Trophoblast cell (in vitro differentiated cells and primary cell): ENCODE data around the gene OR6K3.

Experiments
- DNase-seq, 2 donors: peaks; one replicate each; pipeline ENCODE4 v3.0.0-alpha.2; 2016
- H2AFZ ChIP-seq: 2 replicates; pipeline ENCODE4 v1.6.1; 2013; ENCODE audit warnings: low read length, moderate library complexity, mild to moderate bottlenecking; ENCODE audit not compliant: insufficient read depth, poor library complexity
- H2AK5ac ChIP-seq: 2 replicates; pipeline ENCODE4 v1.6.1; 2013; ENCODE audit warnings: mild to moderate bottlenecking, low read length
- H2BK120ac ChIP-seq: 2 replicates; pipeline ENCODE4 v1.6.1; 2013; ENCODE audit warnings: low read length, mild to moderate bottlenecking, moderate library complexity; ENCODE audit not compliant: insufficient read depth, poor library complexity
- H2BK12ac ChIP-seq: 2 replicates; pipeline ENCODE4 v1.6.1; 2013; ENCODE audit warnings: mild to moderate bottlenecking, low read length, moderate library complexity
- H2BK5ac ChIP-seq: 2 replicates; pipeline ENCODE4 v1.6.1; 2013; ENCODE audit warnings: low read length, low read depth, moderate library complexity, mild to moderate bottlenecking; ENCODE audit not compliant: poor library complexity
- H3K14ac ChIP-seq: 2 replicates; pipeline ENCODE4 v1.6.1; 2013; ENCODE audit warnings: mild to moderate bottlenecking, low read length
- H3K18ac ChIP-seq: 2 replicates; pipeline ENCODE4 v1.6.1; 2013; ENCODE audit warnings: mild to moderate bottlenecking, low read length
- H3K23ac ChIP-seq: 2 replicates; pipeline ENCODE4 v1.6.1; 2013; ENCODE audit warnings: low read length
- H3K27ac ChIP-seq: 2 replicates; pipeline ENCODE4 v1.5.1; 2013; ENCODE audit warnings: low read depth, mild to moderate bottlenecking, inconsistent platforms, low read length, moderate library complexity
- H3K27me3 ChIP-seq: 2 replicates; pipeline ENCODE4 v1.6.1; 2013; ENCODE audit warnings: inconsistent platforms, mild to moderate bottlenecking, low read length, moderate library complexity; ENCODE audit not compliant: insufficient read depth
- H3K36me3 ChIP-seq, 2 experiments: 1 replicate in 1 of 2; 2 replicates in 1 of 2; pipeline ENCODE4 v1.6.1; 2013; ENCODE audit warnings: low read length in 2 of 2, mild to moderate bottlenecking in 2 of 2, moderate library complexity in 1 of 2; ENCODE audit not compliant: insufficient read depth in 2 of 2, control insufficient read depth in 1 of 2
- H3K4ac ChIP-seq: 2 replicates; pipeline ENCODE4 v1.6.1; 2013; ENCODE audit warnings: low read depth, mild to moderate bottlenecking, low read length, moderate library complexity
- H3K4me1 ChIP-seq, 2 experiments: 1 replicate in 1 of 2; 2 replicates in 1 of 2; pipeline ENCODE4 v1.6.1; 2013; ENCODE audit warnings: low read length in 2 of 2, mild to moderate bottlenecking in 2 of 2, moderate library complexity in 1 of 2; ENCODE audit not compliant: insufficient read depth in 2 of 2, control insufficient read depth in 1 of 2
- H3K4me2 ChIP-seq: 2 replicates; pipeline ENCODE4 v1.6.1; 2013; ENCODE audit warnings: inconsistent platforms, mild to moderate bottlenecking, low read length, moderate library complexity
- H3K4me3 ChIP-seq: 2 replicates; pipeline ENCODE4 v1.5.1; 2013; ENCODE audit warnings: mild to moderate bottlenecking, low read depth, low read length, inconsistent platforms
- H3K79me1 ChIP-seq: one replicate; pipeline ENCODE4 v1.6.1; 2013; ENCODE audit warnings: low read length
- H3K79me2 ChIP-seq: 2 replicates; pipeline ENCODE4 v1.6.1; 2013; ENCODE audit warnings: low read length, mild to moderate bottlenecking; ENCODE audit not compliant: control insufficient read depth, insufficient read depth, poor library complexity
- H3K9ac ChIP-seq: 2 replicates; pipeline ENCODE4 v1.6.1; 2013; ENCODE audit warnings: mild to moderate bottlenecking, low read length
- H3K9me3 ChIP-seq: 2 replicates; pipeline ENCODE4 v1.6.1; 2013; ENCODE audit warnings: low read depth, mild to moderate bottlenecking, control low read depth, inconsistent platforms, low read length; ENCODE audit not compliant: insufficient read depth
- H4K12ac ChIP-seq: 2 replicates; pipeline ENCODE4 v1.6.1; 2013; ENCODE audit warnings: low read depth, mild to moderate bottlenecking, low read length, moderate library complexity
- H4K8ac ChIP-seq: 2 replicates; pipeline ENCODE4 v1.6.1; 2013; ENCODE audit warnings: low read depth, mild to moderate bottlenecking, low read length, moderate library complexity
- H4K91ac ChIP-seq: one replicate; pipeline ENCODE4 v1.6.1; 2013; ENCODE audit warnings: low read depth, mild to moderate bottlenecking, low read length, moderate library complexity
- WGBS: extraction: QIAGEN DNeasy Blood & Tissue Kit; methylation state at CpG from one replicate; pipeline ENCODE4 v1.1.7; 2013; ENCODE audit warnings: missing lambda C conversion rate; ENCODE audit not compliant: insufficient read length, insufficient coverage; ENCODE audit errors: extremely low coverage; 5-methylcytosine and 5-hydroxymethylcytosine counted together

OR6K3 gene

DNA sequence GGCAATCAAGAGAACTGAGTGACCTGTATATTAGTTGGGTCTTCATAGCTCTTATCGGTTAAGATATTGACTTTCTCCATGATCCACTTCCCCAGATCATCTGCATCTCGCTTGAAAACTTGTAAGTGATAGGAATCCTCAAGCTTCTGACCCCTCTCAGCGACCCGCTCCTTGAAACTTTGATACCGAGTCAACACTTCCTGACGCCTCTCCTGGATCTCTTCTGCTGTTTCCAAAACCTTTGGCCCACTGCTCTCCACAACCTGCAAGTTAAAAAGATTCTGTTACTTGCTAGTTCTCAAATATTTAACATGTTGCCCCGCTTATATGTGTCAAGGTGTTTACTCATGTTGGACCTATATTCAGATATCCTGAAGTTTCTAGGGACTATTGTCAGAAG lies 35.4 kb downstream of the OR6K3 start:
- no peaks in the 10 kb centered on the region for H3K79me1 ChIP-seq
- no peak overlapping the region for H3K4ac ChIP-seq
- H4K91ac ChIP-seq = no peak overlapping the region
- H3K4me2 ChIP-seq = no peak overlapping the region
- H4K12ac ChIP-seq = no peak overlapping the region
- H3K36me3 ChIP-seq = no peaks in the 10 kb centered on the region
- no peak overlapping the region for H3K23ac ChIP-seq
- H3K18ac ChIP-seq = no peak overlapping the region
- whole genome bisulfite sequencing = no CpG with 5 or more reads among the region's 7 CpGs
- no peaks in the 10 kb centered on the region for H3K79me2 ChIP-seq
- no peaks in the 10 kb centered on the region for H3K4me1 ChIP-seq
- no peak overlapping the region for H2BK12ac ChIP-seq
- H3K4me3 ChIP-seq = no peak overlapping the region
- H2BK5ac ChIP-seq = no peak overlapping the region
- no peak overlapping the region for H2BK120ac ChIP-seq
- H3K27ac ChIP-seq = no peak overlapping the region
- H4K8ac ChIP-seq = no peak overlapping the region
- no peak overlapping the region for H2AFZ ChIP-seq
- no peaks in the 10 kb centered on the region for H3K9me3 ChIP-seq
- no peaks in the 10 kb centered on the region for H3K27me3 ChIP-seq
- no peak for DNase-seq
- H3K14ac ChIP-seq = no peak overlapping the region
- H2AK5ac ChIP-seq = no peak overlapping the region
- no peak overlapping the region for H3K9ac ChIP-seq

DNA sequence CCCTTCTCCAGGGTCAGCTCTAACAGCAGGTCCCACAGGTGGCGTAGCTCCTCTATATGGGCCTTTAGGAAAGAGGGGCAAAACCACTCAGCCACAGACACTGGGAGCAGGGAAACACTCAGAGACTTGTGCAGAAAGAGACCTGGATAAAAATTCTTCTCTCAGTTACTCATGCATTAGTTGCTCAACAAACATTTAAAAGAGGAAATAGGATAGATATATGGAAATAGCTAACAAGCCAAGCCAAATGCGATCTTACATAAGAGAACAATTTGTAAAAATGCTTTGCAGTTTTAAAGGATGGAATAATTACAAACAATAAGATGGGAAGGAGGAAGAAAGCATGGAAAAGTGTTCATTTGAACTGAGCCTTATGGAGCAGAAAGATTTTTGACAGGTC lies 38.9 kb downstream of the OR6K3 start:
- H2BK12ac ChIP-seq = no peak overlapping the region
- no peak overlapping the region for H4K91ac ChIP-seq
- no peak overlapping the region for H3K18ac ChIP-seq
- no peak overlapping the region for H2AK5ac ChIP-seq
- peak in 1 of 2 donors; percentile 1 for DNase-seq
- no peak overlapping the region for H3K4ac ChIP-seq
- H3K4me3 ChIP-seq = no peak overlapping the region
- no peaks in the 10 kb centered on the region for H3K4me1 ChIP-seq
- no peaks in the 10 kb centered on the region for H3K27me3 ChIP-seq
- no peak overlapping the region for H4K12ac ChIP-seq
- no peak overlapping the region for H2AFZ ChIP-seq
- no peaks in the 10 kb centered on the region for H3K79me2 ChIP-seq
- no peak overlapping the region for H2BK5ac ChIP-seq
- H3K27ac ChIP-seq = no peak overlapping the region
- H3K36me3 ChIP-seq = no peaks in the 10 kb centered on the region
- no peak overlapping the region for H3K14ac ChIP-seq
- H4K8ac ChIP-seq = no peak overlapping the region
- no peaks in the 10 kb centered on the region for H3K9me3 ChIP-seq
- no peak overlapping the region for H3K9ac ChIP-seq
- H3K79me1 ChIP-seq = no peaks in the 10 kb centered on the region
- H3K23ac ChIP-seq = no peak overlapping the region
- no CpG with 5 or more reads among the region's 2 CpGs for WGBS
- H3K4me2 ChIP-seq = no peak overlapping the region
- H2BK120ac ChIP-seq = no peak overlapping the region

DNA sequence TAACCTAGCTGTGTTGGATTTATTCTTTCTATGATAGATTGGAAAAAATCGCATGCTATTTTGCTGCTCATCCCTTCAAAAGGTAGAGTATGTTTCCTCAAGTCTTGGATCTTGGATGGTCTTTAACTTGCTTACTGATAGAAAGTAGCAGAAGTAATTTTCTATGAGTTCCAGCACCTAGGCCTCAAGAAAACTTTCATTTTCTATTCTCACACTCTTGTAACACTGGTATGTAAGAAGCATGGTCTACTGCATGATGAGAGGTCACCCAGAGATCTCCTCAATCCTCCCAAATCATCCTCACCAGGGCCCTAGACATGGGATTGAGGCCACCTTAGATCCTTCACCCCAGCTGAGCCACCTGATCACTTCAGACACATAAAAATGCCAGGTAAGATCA lies 41.2 kb downstream of the OR6K3 start:
- WGBS = no CpG with 5 or more reads among the region's 1 CpG
- Histone ChIP-seq H3K9ac (no peak overlapping the region), H3K14ac (no peak overlapping the region), H3K4ac (no peak overlapping the region), H3K18ac (no peak overlapping the region), H3K27me3 (no peaks in the 10 kb centered on the region), H3K9me3 (no peaks in the 10 kb centered on the region), H2AFZ (no peak overlapping the region), H3K79me1 (no peaks in the 10 kb centered on the region), H3K36me3 (no peaks in the 10 kb centered on the region), H4K8ac (no peak overlapping the region), H3K79me2 (no peaks in the 10 kb centered on the region), H2AK5ac (no peak overlapping the region), H3K4me2 (no peak overlapping the region), H4K12ac (no peak overlapping the region), H3K4me3 (no peak overlapping the region), H2BK5ac (no peak overlapping the region), H4K91ac (no peak overlapping the region), H3K4me1 (no peaks in the 10 kb centered on the region), H3K27ac (no peak overlapping the region), H3K23ac (no peak overlapping the region), H2BK120ac (no peak overlapping the region), H2BK12ac (no peak overlapping the region)
- no peak for DNase-seq

DNA sequence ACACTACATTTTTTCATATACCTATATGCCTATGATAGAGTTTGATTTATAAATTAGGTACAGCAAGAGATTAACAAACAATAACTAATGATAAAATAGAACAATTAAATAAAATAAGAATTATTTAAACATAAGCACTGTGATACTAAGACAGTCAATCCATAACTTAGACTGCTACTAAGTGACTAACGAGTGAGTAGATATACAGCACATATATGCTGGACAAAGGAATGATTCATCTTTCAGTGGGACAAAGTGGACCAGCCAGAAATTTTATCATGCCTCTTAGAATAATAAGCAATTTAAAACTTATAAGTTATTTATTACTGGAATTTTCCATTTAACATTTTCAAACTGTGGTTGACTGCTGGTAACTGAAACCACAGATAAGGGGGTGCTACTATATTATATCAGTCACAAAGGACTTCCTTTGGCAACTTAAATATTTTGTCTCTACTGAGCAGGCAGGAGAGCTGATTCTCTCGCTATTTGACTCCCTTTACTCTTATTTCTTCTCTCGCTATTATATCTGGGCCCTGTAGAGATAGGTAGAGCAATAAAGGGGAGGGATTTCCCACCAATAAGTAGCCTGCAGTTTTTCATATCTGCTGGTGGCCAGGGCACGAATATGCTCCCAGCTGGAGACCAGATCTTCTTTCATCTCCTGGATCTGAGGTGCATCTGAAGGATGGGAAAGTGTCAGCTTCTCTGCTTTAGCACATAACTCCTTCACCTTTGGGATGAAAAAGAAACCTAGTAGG lies 44.8 kb downstream of the OR6K3 start:
- no peaks in the 10 kb centered on the region for H3K79me2 ChIP-seq
- H3K4me3 ChIP-seq = no peak overlapping the region
- H3K4me1 ChIP-seq = peaks cover 0 to 3% of the 10 kb centered on the region in 2 experiments
- H2BK120ac ChIP-seq = no peak overlapping the region
- H3K4ac ChIP-seq = no peak overlapping the region
- no peak overlapping the region for H2BK5ac ChIP-seq
- H3K18ac ChIP-seq = no peak overlapping the region
- no peak overlapping the region for H4K91ac ChIP-seq
- H3K36me3 ChIP-seq = no peaks in the 10 kb centered on the region
- no peak overlapping the region for H4K12ac ChIP-seq
- H3K9me3 ChIP-seq = no peaks in the 10 kb centered on the region
- no peak overlapping the region for H3K14ac ChIP-seq
- WGBS = no CpG with 5 or more reads among the region's 4 CpGs
- H3K79me1 ChIP-seq = no peaks in the 10 kb centered on the region
- no peak overlapping the region for H3K23ac ChIP-seq
- H3K4me2 ChIP-seq = no peak overlapping the region
- no peak overlapping the region for H3K9ac ChIP-seq
- H3K27me3 ChIP-seq = no peaks in the 10 kb centered on the region
- H2AFZ ChIP-seq = no peak overlapping the region
- H3K27ac ChIP-seq = no peak overlapping the region
- DNase-seq = no peak
- H2BK12ac ChIP-seq = no peak overlapping the region
- H4K8ac ChIP-seq = no peak overlapping the region
- H2AK5ac ChIP-seq = no peak overlapping the region
